Activated T-cell treated with anti-CD3 and anti-CD28 coated beads, Interleukin-2, amount 50 U/mL, for 4 hours (primary cell): Measurements from ENCODE around the gene BCAP31. TPM values are rescaled to one million over a fixed set of nuclear protein-coding genes. Genes with fewer than 3 reads are reported as not detected.
A peak's percentile ranks its signal among the peaks of the same experiment; 100 is the strongest.
"Not testable (repeated sequence)": the region's sequence is repeated elsewhere in the genome, so short reads cannot be mapped to it uniquely, and the experiment has no call there.

Source experiments
- ATAC-seq, 2 donors: fragments of 200-7000 bp; cut with Tn5 transposase; one replicate each; pipeline ENCODE4 v1.10.0; 2021
- DNase-seq: peaks from one replicate; pipeline ENCODE4 v3.0.0-alpha.2; 2020
- H3K27me3 Mint-ChIP-seq: one replicate; pipeline ENCODE4 v1.8.0; 2021; ENCODE audit warnings: low read depth, mixed read lengths
- H3K36me3 Mint-ChIP-seq: one replicate; pipeline ENCODE4 v1.8.0; 2022; ENCODE audit warnings: mixed read lengths; ENCODE audit not compliant: insufficient read depth
- H3K4me1 Mint-ChIP-seq: one replicate; pipeline ENCODE4 v1.8.0; 2021; ENCODE audit warnings: low read depth, mixed read lengths
- H3K4me3 Mint-ChIP-seq: one replicate; pipeline ENCODE4 v1.8.0; 2021; ENCODE audit warnings: mild to moderate bottlenecking, moderate library complexity, mixed read lengths
- H3K9me3 Mint-ChIP-seq: one replicate; pipeline ENCODE4 v1.8.0; 2021; ENCODE audit warnings: mixed read lengths
- total RNA-seq, 3 donors: library from RNA; stranded (reverse); gene quantifications; one replicate each; pipeline ENCODE4 v1.2.1, GENCODE V29; 2021

BCAP31 gene
- total RNA-seq, 3 donors from 2014 or later, result 134 to 176 (median 151) TPM

DNA sequence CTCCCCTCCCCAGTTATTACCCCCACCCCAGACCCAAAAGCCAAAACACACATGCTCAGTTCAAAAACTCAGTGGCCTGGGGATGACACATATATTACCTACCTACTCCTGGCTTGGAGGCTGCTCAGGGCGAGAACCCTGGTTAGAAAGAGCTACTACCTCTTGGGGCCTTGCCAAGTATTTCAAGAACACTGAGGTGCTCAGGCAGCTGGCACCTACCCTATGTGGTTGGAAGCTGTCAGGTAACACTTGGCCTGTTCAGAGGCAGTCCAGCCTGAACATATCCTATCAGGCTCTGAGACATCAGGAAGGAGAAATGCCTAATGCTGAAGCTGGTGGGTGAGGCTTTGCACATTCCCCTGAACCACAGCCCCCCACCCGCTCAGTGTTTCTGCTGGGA is 4.9 kb downstream of the BCAP31 start:
- Mint-ChIP-seq H3K36me3 (peaks cover 11% of the 10 kb centered on the region), H3K9me3 (no peaks in the 10 kb centered on the region), H3K27me3 (no peaks in the 10 kb centered on the region), H3K4me3 (no peak overlapping the region), H3K4me1 (peaks cover 14% of the 10 kb centered on the region)
- ATAC-seq (no peak), DNase-seq (no peak)

DNA sequence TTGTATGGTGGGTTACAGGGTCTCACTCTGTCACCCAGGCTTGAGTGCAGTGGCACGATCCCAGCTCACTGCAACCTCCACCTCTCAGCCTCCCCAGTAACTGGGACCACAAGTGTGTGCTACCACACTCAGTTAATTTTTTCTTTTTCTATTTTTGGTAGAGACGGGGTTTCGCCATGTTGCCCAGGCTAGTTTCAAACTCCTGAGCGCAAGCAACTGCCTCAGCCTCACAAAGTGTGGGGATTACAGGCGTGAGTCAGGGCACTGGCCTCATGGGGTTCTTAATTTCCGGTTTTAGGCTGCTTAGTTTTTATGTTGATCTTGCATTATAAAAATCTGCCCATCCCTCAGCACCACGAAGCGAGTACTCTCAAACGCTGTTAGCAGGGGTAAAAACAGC is 6.7 kb downstream of the BCAP31 start:
- H3K36me3 Mint-ChIP-seq, result peaks cover 16% of the 10 kb centered on the region
- H3K9me3 Mint-ChIP-seq, result no peaks in the 10 kb centered on the region
- ATAC-seq, result no peak
- no peak overlapping the region for H3K4me3 Mint-ChIP-seq
- DNase-seq, result no peak
- H3K4me1 Mint-ChIP-seq, result peaks cover 13% of the 10 kb centered on the region
- H3K27me3 Mint-ChIP-seq, result no peaks in the 10 kb centered on the region

GRCh38 chrX:153714256-153714655 is 9.9 kb downstream of the BCAP31 start:
- Mint-ChIP-seq H3K27me3 (no peaks in the 10 kb centered on the region), H3K36me3 (peaks cover 15% of the 10 kb centered on the region), H3K4me3 (no peak overlapping the region), H3K4me1 (peaks cover 6% of the 10 kb centered on the region), H3K9me3 (no peaks in the 10 kb centered on the region)
- ATAC-seq (no peak), DNase-seq (no peak)

DNA sequence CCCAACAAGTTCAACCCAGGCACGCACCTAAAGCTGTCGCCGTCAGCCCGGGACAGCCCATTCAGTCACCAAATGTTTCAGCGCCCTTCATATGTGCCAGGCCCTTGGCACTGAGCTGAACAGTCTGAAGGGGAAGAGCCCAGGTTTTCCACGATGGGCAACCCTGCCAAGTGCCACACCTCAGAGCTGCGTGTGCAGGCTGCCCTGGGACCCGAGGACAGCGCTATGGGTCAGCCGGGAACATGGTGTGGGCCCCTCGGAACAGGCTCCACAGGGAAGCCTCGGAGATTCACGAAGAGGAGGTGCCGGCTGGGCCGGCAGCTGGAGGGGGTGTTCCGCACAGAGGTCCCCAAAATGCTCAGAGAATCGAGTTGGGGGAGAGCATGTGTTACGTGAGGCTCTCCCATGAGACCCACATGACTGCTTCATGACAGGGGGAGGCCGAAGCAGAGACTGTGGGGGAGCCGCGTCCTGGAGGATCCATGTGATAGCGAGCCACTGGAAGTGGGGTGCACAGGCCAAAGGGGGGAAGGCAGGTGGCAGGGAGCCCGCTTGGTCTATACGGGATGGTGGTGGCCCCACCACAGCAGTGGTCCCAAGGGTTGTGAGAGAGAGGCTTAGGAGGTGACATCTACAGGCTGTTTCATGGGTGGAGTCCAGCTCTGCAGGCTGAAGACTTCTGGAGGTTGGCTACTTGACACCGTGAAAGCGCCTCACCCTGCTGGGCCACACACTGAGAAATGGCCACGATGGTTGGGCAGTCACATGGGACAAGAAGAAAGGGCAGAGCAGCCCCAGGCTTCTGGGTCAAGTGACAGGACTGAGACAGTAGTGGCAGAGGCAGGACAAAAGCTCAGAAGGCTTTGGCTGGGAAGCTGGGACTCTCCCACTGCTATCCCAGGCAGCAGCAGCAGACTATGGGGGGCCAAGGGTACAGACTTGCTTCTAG is 14.2 kb downstream of the BCAP31 start:
- Mint-ChIP-seq H3K36me3 (peaks cover 10% of the 10 kb centered on the region), H3K27me3 (no peaks in the 10 kb centered on the region), H3K4me3 (no peak overlapping the region), H3K9me3 (no peaks in the 10 kb centered on the region), H3K4me1 (peaks cover 6% of the 10 kb centered on the region)
- ATAC-seq (no peak), DNase-seq (no peak)

GRCh38 chrX:153708415-153708814 is 15.8 kb downstream of the BCAP31 start:
- no peaks in the 10 kb centered on the region for H3K9me3 Mint-ChIP-seq
- peaks cover 3% of the 10 kb centered on the region for H3K4me1 Mint-ChIP-seq
- no peaks in the 10 kb centered on the region for H3K27me3 Mint-ChIP-seq
- ATAC-seq (peak; percentile 72 to 88), DNase-seq (peak; percentile 25)
- peaks cover 6% of the 10 kb centered on the region for H3K36me3 Mint-ChIP-seq
- H3K4me3 Mint-ChIP-seq, result no peak overlapping the region

- Mint-ChIP-seq H3K4me1 (peaks cover 3% of the 10 kb centered on the region), H3K36me3 (peaks cover 7% of the 10 kb centered on the region), H3K4me3 (no peak overlapping the region), H3K27me3 (no peaks in the 10 kb centered on the region), H3K9me3 (no peaks in the 10 kb centered on the region)
- DNase-seq (no peak), ATAC-seq (no peak)
These were observed 16.8 kb downstream of the BCAP31 start for GRCh38 chrX:153707406-153707805.

DNA sequence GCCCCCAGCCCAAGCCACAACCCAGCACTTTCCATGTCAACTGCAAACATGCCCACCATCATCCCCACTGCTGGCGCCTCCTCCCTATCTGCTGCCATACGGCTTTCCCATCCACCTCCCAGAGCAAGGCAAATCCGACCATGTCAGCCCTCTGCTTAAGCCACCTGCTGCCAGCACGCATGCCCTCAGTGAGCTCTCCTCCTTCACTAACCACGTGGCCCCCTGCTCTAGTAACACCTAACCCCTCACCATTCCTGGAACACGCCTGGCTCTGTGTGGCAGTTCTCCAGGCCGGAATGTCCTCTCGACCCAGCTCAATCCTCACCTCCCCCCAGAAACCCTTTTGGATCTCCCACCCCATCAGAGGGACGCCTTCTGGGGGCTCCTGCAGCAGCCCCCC is 17.4 kb downstream of the BCAP31 start:
- peaks cover 7% of the 10 kb centered on the region for H3K36me3 Mint-ChIP-seq
- no peak overlapping the region for H3K4me3 Mint-ChIP-seq
- ATAC-seq (no peak), DNase-seq (no peak)
- no peaks in the 10 kb centered on the region for H3K27me3 Mint-ChIP-seq
- no peaks in the 10 kb centered on the region for H3K9me3 Mint-ChIP-seq
- H3K4me1 Mint-ChIP-seq, result peaks cover 3% of the 10 kb centered on the region

DNA sequence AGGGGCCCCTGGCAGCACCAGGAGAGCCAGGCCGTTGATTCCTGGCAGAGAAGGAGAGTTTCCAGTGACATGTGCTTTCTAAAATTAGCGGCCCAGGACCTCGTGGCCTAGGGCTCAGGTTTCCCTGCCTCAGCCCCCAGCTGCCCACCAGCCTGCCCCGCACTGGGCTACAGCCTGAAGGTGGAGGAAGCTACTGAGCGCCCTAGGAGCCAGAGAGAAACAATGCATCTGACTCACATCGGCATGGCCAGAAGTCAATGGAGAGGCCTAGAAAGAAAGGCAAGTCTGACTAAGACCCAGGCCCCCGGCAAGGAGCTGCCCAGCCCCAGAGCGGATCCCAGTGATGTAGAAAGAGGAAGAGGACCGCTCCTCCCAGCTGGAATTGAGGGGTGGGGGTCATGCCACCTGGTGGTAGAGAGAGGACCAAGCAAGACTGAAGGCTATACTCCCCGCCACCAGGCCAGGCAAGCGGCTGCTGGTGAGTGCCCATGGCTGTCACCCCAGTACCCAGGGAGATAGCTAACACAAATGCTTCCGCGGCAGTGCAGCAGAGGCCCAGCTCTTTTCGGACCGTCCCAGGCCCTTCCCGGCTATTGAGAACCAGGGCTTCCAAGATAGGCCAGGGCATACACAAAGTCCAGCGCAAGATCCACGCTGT is 18.7 kb downstream of the BCAP31 start:
- H3K9me3 Mint-ChIP-seq, ATAC-seq, H3K27me3 Mint-ChIP-seq, H3K4me1 Mint-ChIP-seq, DNase-seq, H3K4me3 Mint-ChIP-seq, H3K36me3 Mint-ChIP-seq: not testable (repeated sequence)

- not testable (repeated sequence) for DNase-seq, H3K27me3 Mint-ChIP-seq, ATAC-seq, H3K36me3 Mint-ChIP-seq, H3K4me1 Mint-ChIP-seq, H3K4me3 Mint-ChIP-seq, H3K9me3 Mint-ChIP-seq
These were observed 19.4 kb downstream of the BCAP31 start for GRCh38 chrX:153704631-153705402.

DNA sequence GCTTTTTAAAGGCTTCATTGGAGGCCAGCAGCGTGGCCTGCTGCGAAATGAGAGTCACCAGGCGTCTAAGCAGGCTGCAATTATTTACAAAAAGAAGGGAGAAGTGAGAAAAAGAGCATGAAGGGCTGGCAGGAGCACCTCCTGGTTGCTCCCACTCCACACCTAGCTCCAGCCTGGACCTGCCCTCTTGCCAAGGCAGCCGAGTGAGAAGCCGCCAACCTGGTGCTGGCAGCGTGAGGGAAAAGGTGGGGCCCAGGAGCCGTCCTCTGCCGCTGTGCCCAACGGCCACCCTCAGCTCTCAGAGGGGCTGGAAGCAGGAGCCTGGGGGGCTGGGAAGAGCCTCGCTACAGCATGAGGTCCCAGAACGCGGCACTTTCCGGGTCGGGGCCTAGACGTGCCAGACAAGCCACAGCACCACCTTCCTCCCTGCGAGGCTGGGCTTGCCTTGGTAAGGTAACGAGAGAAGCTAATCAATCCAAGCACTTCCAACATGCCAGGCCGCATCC is 20.1 kb downstream of the BCAP31 start:
- DNase-seq, result no peak
- H3K4me1 Mint-ChIP-seq, result peaks cover 3% of the 10 kb centered on the region
- no peak for ATAC-seq
- H3K36me3 Mint-ChIP-seq, result peaks cover 3% of the 10 kb centered on the region
- H3K27me3 Mint-ChIP-seq, result no peaks in the 10 kb centered on the region
- H3K4me3 Mint-ChIP-seq, result no peak overlapping the region
- H3K9me3 Mint-ChIP-seq, result no peaks in the 10 kb centered on the region

DNA sequence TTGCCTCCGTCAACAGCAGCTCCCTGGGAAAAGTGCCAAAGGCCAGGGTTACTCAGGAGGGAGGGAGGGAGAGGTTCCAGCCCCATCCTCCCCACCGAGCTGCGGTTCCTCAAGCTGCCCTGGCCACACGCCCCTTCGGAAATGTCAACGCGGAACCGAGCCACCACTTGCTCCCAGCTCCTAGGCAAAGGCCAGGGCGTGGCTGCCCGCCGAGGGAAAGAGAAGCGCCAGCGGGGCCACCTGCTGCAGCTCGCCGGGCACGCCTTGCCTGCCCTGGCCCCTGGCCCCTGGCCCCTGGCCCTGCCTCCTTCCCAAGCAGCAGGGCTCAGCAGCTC is 21.2 kb downstream of the BCAP31 start:
- peaks cover 7% of the 10 kb centered on the region for H3K36me3 Mint-ChIP-seq
- ATAC-seq (no peak), DNase-seq (no peak)
- no peaks in the 10 kb centered on the region for H3K27me3 Mint-ChIP-seq
- no peaks in the 10 kb centered on the region for H3K4me1 Mint-ChIP-seq
- no peak overlapping the region for H3K4me3 Mint-ChIP-seq
- H3K9me3 Mint-ChIP-seq, result no peaks in the 10 kb centered on the region

- no peaks in the 10 kb centered on the region for H3K27me3 Mint-ChIP-seq
- no peak overlapping the region for H3K4me3 Mint-ChIP-seq
- H3K4me1 Mint-ChIP-seq, result no peaks in the 10 kb centered on the region
- no peaks in the 10 kb centered on the region for H3K9me3 Mint-ChIP-seq
- ATAC-seq (no peak), DNase-seq (no peak)
- H3K36me3 Mint-ChIP-seq, result peaks cover 9% of the 10 kb centered on the region
These were observed 21.7 kb downstream of the BCAP31 start for GRCh38 chrX:153702336-153703035.

GRCh38 chrX:153701706-153702105 is 22.5 kb downstream of the BCAP31 start:
- ATAC-seq, result no peak
- Mint-ChIP-seq H3K4me3 (no peak overlapping the region), H3K4me1 (no peaks in the 10 kb centered on the region), H3K36me3 (peaks cover 17% of the 10 kb centered on the region), H3K27me3 (no peaks in the 10 kb centered on the region), H3K9me3 (no peaks in the 10 kb centered on the region)
- DNase-seq, result no peak

- peaks cover 17% of the 10 kb centered on the region for H3K36me3 Mint-ChIP-seq
- ATAC-seq (no peak), DNase-seq (no peak)
- no peaks in the 10 kb centered on the region for H3K27me3 Mint-ChIP-seq
- no peak overlapping the region for H3K4me3 Mint-ChIP-seq
- H3K9me3 Mint-ChIP-seq, result no peaks in the 10 kb centered on the region
- no peaks in the 10 kb centered on the region for H3K4me1 Mint-ChIP-seq
These were observed 23.2 kb downstream of the BCAP31 start for GRCh38 chrX:153700967-153701366.
